ENCODE results near the gene ATP8B3.

- no peak for TF ChIP-seq POLR2AphosphoS5 (IDR thresholded peaks at IDR 0.05; ENCODE audit: low read depth, low read length)
- TF ChIP-seq, protein P1, sequence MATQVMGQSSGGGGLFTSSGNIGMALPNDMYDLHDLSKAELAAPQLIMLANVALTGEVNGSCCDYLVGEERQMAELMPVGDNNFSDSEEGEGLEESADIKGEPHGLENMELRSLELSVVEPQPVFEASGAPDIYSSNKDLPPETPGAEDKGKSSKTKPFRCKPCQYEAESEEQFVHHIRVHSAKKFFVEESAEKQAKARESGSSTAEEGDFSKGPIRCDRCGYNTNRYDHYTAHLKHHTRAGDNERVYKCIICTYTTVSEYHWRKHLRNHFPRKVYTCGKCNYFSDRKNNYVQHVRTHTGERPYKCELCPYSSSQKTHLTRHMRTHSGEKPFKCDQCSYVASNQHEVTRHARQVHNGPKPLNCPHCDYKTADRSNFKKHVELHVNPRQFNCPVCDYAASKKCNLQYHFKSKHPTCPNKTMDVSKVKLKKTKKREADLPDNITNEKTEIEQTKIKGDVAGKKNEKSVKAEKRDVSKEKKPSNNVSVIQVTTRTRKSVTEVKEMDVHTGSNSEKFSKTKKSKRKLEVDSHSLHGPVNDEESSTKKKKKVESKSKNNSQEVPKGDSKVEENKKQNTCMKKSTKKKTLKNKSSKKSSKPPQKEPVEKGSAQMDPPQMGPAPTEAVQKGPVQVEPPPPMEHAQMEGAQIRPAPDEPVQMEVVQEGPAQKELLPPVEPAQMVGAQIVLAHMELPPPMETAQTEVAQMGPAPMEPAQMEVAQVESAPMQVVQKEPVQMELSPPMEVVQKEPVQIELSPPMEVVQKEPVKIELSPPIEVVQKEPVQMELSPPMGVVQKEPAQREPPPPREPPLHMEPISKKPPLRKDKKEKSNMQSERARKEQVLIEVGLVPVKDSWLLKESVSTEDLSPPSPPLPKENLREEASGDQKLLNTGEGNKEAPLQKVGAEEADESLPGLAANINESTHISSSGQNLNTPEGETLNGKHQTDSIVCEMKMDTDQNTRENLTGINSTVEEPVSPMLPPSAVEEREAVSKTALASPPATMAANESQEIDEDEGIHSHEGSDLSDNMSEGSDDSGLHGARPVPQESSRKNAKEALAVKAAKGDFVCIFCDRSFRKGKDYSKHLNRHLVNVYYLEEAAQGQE (IDR thresholded peaks at IDR 0.05; ENCODE audit: insufficient read depth in 1 of 2, low read depth in 2 of 2, low read length in 2 of 2), result no peak
- no peak for TF ChIP-seq SIN3A (IDR thresholded peaks at IDR 0.05; ENCODE audit: borderline replicate concordance, insufficient read depth, low read length)
- no peak for TF ChIP-seq TAF1 (IDR thresholded peaks at IDR 0.05; ENCODE audit: borderline replicate concordance, insufficient read depth, low read length)
- no peak for TF ChIP-seq FOXP2 (optimal IDR thresholded peaks at IDR 0.05; ENCODE audit: borderline replicate concordance, extremely low read depth, extremely low read length, insufficient read depth)
These were observed 4.2 kb downstream of the ATP8B3 start for GRCh38 chr19:1807695-1808394.
